ENCODE results near the gene OXER1. TPM values are rescaled to one million over a fixed set of nuclear protein-coding genes. Genes with fewer than 3 reads are reported as not detected.

OXER1 gene
- total RNA-seq, 3 donors from 2014 or later, result 1.6 to 8.9 (median 2.4) TPM

DNA sequence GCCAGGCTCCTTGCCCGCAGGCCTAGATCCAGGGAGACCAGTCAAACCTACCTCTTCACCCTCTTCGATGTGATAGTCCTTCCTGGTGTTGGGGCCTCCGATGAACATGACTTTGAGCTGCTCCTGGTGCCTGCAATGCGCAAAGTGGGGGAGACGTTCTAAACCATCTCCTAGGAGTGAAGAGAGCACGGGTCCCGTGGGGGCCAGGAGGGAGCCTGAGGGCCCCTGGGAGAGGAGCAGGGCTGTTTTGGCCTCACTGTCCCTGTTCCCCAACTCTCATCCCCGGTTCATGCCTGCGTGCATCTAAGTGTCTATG is 24.5 kb upstream of the OXER1 start:
- ATAC-seq, result no peak
- Histone ChIP-seq H3K4me1 (ENCODE audit: low read depth) (no peaks in the 10 kb centered on the region), H3K36me3 (ENCODE audit: low read depth) (no peaks in the 10 kb centered on the region), H3K9me3 (no peaks in the 10 kb centered on the region), H3K4me3 (no peak overlapping the region)
- intact Hi-C loops (cut with DNase I, micrococcal nuclease), result no loop called here
- DNase-seq, result no peak
- TF ChIP-seq, protein P1, sequence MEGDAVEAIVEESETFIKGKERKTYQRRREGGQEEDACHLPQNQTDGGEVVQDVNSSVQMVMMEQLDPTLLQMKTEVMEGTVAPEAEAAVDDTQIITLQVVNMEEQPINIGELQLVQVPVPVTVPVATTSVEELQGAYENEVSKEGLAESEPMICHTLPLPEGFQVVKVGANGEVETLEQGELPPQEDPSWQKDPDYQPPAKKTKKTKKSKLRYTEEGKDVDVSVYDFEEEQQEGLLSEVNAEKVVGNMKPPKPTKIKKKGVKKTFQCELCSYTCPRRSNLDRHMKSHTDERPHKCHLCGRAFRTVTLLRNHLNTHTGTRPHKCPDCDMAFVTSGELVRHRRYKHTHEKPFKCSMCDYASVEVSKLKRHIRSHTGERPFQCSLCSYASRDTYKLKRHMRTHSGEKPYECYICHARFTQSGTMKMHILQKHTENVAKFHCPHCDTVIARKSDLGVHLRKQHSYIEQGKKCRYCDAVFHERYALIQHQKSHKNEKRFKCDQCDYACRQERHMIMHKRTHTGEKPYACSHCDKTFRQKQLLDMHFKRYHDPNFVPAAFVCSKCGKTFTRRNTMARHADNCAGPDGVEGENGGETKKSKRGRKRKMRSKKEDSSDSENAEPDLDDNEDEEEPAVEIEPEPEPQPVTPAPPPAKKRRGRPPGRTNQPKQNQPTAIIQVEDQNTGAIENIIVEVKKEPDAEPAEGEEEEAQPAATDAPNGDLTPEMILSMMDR (IDR thresholded peaks at IDR 0.05), result no peak

DNA sequence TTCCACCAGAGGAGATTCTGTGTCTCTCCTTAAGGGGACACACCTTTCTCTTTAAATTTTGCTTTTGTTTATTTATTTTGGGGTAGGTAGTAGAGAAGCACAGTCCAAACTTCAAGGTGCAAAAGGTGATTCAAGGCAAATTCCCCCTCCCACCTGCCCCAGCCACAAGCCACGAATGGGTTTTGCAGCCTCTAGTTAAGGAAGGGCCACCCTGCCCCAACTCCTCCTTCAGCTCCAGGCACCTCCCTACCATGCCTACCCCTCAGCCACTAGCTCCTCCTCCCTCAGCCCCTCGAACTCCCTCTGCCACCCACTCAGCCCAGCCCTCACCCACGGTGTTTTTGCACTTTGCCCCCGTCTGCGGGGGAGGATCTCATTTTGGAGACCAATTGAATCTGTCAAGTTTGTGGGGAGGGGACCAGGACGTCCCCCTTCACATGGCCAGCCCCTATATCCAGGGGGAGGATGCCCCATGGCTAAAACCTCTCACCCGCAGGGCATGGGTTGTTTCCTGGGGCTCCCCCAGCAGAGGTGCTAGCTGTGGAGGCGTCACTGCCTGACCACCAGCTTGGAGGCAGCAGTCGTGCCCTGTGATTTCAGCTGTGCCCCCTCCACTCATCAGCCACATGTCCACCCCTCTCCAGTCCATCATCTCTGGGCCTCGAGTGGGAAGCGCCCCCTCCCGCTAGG is 24.0 kb upstream of the OXER1 start:
- no peak for DNase-seq
- no peak for ATAC-seq
- TF ChIP-seq, protein P1 (IDR thresholded peaks at IDR 0.05), result no peak
- H3K4me3 ChIP-seq, result no peak overlapping the region
- H3K4me1 ChIP-seq (ENCODE audit: low read depth), result no peaks in the 10 kb centered on the region
- intact Hi-C loops (cut with DNase I, micrococcal nuclease), result no loop called here
- H3K9me3 ChIP-seq, result no peaks in the 10 kb centered on the region
- H3K36me3 ChIP-seq (ENCODE audit: low read depth), result no peaks in the 10 kb centered on the region

DNA sequence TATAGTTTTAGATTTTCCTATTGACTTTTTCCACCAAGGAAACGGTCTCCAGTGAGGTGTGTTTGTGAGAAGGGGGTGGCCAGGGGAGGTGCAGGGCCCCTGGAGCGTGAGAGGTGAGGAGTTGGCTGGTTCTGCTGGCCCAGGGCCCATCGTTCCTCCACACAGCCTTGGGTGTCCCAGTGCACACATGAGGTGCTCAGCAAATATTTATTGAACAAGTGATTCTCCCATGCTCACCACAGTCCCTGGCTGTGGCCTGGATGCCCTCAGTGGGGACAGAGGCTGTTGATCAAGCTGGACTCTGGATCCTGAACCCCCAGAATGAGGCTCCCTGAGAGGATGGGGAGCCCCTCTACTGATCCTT is 23.5 kb upstream of the OXER1 start:
- H3K9me3 ChIP-seq, result no peaks in the 10 kb centered on the region
- ATAC-seq (no peak), DNase-seq (no peak)
- H3K4me3 ChIP-seq, result no peak overlapping the region
- TF ChIP-seq, protein P1 (IDR thresholded peaks at IDR 0.05), result no peak
- H3K36me3 ChIP-seq (ENCODE audit: low read depth), result no peaks in the 10 kb centered on the region
- intact Hi-C loops (cut with DNase I, micrococcal nuclease), result no loop called here
- no peaks in the 10 kb centered on the region for H3K4me1 ChIP-seq (ENCODE audit: low read depth)

DNA sequence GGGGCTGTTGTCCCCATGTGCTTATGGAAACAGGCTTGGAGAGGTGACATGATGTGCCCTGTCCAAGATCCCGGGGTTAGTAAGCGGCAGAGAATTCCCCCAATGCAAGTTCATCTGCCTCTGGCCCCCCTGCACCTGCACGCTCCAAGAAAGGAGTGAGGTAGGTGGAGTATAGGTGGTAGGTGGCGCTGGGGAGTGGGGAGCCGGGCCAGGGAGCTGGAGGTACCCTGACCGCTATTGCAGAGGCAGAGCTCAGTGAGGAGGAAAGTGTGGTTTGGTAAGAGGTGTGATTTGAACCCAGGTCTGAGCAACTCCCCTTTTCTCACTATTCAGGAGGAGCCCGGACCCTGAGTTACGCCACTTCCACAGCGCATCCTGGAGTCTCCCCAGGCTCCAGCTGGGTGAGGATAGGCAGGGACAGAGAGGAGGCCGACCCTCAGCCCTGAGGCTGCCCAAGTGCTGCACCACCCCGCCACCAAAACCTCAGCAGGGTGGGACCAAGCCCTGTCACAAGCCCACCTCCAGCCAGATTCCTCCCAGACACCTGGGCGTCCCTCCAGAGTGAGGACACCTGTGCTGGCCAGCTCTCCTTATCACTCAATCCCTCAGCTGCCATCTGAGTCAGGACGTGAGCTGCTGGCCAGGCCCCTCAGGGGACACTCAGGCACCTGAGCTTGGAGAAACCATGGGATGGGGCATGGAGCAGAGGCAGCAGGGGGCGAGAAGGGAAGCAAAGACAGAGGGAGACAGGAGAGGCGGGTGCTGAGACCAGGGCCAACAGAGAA is 22.8 kb upstream of the OXER1 start:
- intact Hi-C loops (cut with DNase I, micrococcal nuclease), result no loop called here
- no peaks in the 10 kb centered on the region for H3K9me3 ChIP-seq
- ATAC-seq (no peak), DNase-seq (no peak)
- H3K4me1 ChIP-seq (ENCODE audit: low read depth), result no peaks in the 10 kb centered on the region
- TF ChIP-seq, protein P1 (IDR thresholded peaks at IDR 0.05), result no peak
- H3K36me3 ChIP-seq (ENCODE audit: low read depth), result no peaks in the 10 kb centered on the region
- H3K4me3 ChIP-seq, result no peak overlapping the region

DNA sequence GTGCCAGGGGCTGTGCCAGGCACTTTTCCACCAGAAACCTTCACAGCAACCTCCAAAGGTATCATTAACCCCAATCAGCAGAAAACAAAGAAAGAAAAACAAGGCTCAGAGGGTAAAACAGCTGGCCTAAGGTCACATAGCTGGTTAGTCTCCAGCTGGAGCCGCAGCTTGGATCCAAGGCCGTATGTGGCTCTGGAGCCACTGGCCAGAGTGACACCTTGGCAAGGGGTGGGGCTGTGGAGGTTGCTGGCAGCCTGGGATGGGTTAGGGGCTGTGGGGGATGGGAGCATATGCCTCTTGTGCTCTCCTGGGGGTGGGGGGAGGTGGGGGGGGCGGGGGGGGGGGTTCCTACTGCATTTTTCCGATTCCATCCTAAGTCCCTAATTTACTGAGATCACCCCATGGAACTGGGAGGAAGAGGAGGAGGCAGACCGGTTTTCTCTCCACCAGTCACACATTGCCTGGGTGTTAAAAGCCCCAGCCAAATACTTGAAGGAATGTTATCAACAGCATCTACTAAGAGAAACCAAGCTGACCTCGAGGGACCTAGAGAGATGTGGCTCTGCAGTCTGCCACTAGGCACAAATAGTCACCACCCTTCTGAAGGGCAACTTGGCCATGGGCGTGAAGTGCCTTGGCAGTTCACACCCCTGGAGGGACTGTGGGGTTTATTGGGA is 20.4 kb upstream of the OXER1 start:
- Histone ChIP-seq H3K4me1 (ENCODE audit: low read depth) (no peaks in the 10 kb centered on the region), H3K4me3 (no peak overlapping the region), H3K9me3 (peaks cover 10% of the 10 kb centered on the region), H3K36me3 (ENCODE audit: low read depth) (no peaks in the 10 kb centered on the region)
- TF ChIP-seq, protein P1 (IDR thresholded peaks at IDR 0.05), result no peak
- ATAC-seq (no peak), DNase-seq (no peak)
- intact Hi-C loops (cut with DNase I, micrococcal nuclease), result no loop called here

Measured in mucosa of descending colon (tissue), 3 donors.